CD4-positive, alpha-beta T cell (primary cell): ENCODE measurements around the gene BOLA2B. TPM values are rescaled to one million over a fixed set of nuclear protein-coding genes. Genes with fewer than 3 reads are reported as not detected.

Experiments used
- ATAC-seq: fragments of 200-7000 bp; cut with Tn5 transposase; one replicate; pipeline ENCODE4 v1.10.0; 2022; ENCODE audit warnings: mild to moderate bottlenecking; ENCODE audit not compliant: poor library complexity
- CTCF ChIA-PET: fragments of 350-600 bp; sonication (Branson Sonifier 250); formaldehyde crosslinking; loops from one replicate; lab custom pipeline; 2021; ENCODE audit warnings: antibody characterized with exemption, inconsistent platforms; lab: Charles Lee
- POLR2A ChIA-PET: fragments of 350-600 bp; sonication (Branson Sonifier 250); formaldehyde crosslinking; loops from one replicate; lab custom pipeline; 2021; ENCODE audit warnings: antibody characterized with exemption, inconsistent platforms; lab: Charles Lee
- DNase-seq, 14 experiments: peaks; one replicate each; pipeline ENCODE4 v3.0.0-alpha.2; 2013 to 2020; ENCODE audit warnings: mixed read lengths in 2 of 14
- H3K27ac ChIP-seq, 2 donors: one replicate each; pipeline versions ENCODE4 v1.5.1 to v1.7.0; 2013; ENCODE audit warnings: low read length in 2 of 2, low read depth in 1 of 2, mild to moderate bottlenecking in 1 of 2
- H3K27me3 ChIP-seq, 2 experiments: 1 replicate in 1 of 2; 2 replicates in 1 of 2; pipeline versions ENCODE4 v1.6.1 to v1.7.0; 2013; ENCODE audit warnings: low read length in 2 of 2, control low read depth in 1 of 2, mild to moderate bottlenecking in 1 of 2, moderate library complexity in 1 of 2; ENCODE audit not compliant: insufficient read depth in 2 of 2, control insufficient read depth in 1 of 2
- H3K36me3 ChIP-seq: one replicate; pipeline ENCODE4 v1.6.1; 2013; ENCODE audit warnings: low read length, control low read depth; ENCODE audit not compliant: insufficient read depth
- H3K4me1 ChIP-seq: one replicate; pipeline ENCODE4 v1.6.1; 2013; ENCODE audit warnings: low read length, control low read depth; ENCODE audit not compliant: insufficient read depth
- H3K4me3 ChIP-seq: one replicate; pipeline ENCODE4 v1.5.1; 2013; ENCODE audit warnings: mild to moderate bottlenecking, low read length, moderate library complexity
- H3K9me3 ChIP-seq, 2 experiments: 1 replicate in 1 of 2; 2 replicates in 1 of 2; pipeline versions ENCODE4 v1.6.1 to v1.7.0; 2013; ENCODE audit warnings: low read length in 2 of 2, mild to moderate bottlenecking in 2 of 2, control low read depth in 1 of 2, moderate library complexity in 1 of 2; ENCODE audit not compliant: control insufficient read depth in 1 of 2, insufficient read depth in 1 of 2
- H3K27ac Mint-ChIP-seq: one replicate; pipeline ENCODE4 v1.8.0; 2020; ENCODE audit warnings: mixed read lengths
- H3K27me3 Mint-ChIP-seq: one replicate; pipeline ENCODE4 v1.8.0; 2021; ENCODE audit warnings: mixed read lengths
- H3K36me3 Mint-ChIP-seq: one replicate; pipeline ENCODE4 v1.8.0; 2021; ENCODE audit warnings: low read depth, mixed read lengths
- H3K4me1 Mint-ChIP-seq: one replicate; pipeline ENCODE4 v1.8.0; 2021; ENCODE audit warnings: low read depth, mixed read lengths
- H3K4me3 Mint-ChIP-seq: one replicate; pipeline ENCODE4 v1.8.0; 2020; ENCODE audit warnings: mild to moderate bottlenecking, mixed read lengths
- H3K9me3 Mint-ChIP-seq: one replicate; pipeline ENCODE4 v1.8.0; 2020; ENCODE audit warnings: mixed read lengths
- intact Hi-C, 2 experiments: fragments of 100-400 bp; cut with DNase I in 1 of 2; cut with micrococcal nuclease in 1 of 2; formaldehyde crosslinking; loops; one replicate each; pipeline versions ENCODE4 v1.15.1 to v1.9.0; 2023 to 2025; cut with DNase I, micrococcal nuclease
- total RNA-seq, 174 experiments: library from RNA in 2 of 174; stranded (reverse) in 2 of 174; gene quantifications; one replicate each; pipeline ENCODE4 v1.2.3 and lab custom pipeline; 2021 to 2026
- TF ChIP-seq, protein P1 (sequence below): fragments of 200-600 bp; IDR thresholded peaks from one replicate; pipeline ENCODE4 v1.8.0; 2022; ENCODE audit warnings: antibody characterized with exemption, mild to moderate bottlenecking

BOLA2B gene
- total RNA-seq, 2 experiments from 2014 or later: 41.3 to 46.3 TPM

DNA sequence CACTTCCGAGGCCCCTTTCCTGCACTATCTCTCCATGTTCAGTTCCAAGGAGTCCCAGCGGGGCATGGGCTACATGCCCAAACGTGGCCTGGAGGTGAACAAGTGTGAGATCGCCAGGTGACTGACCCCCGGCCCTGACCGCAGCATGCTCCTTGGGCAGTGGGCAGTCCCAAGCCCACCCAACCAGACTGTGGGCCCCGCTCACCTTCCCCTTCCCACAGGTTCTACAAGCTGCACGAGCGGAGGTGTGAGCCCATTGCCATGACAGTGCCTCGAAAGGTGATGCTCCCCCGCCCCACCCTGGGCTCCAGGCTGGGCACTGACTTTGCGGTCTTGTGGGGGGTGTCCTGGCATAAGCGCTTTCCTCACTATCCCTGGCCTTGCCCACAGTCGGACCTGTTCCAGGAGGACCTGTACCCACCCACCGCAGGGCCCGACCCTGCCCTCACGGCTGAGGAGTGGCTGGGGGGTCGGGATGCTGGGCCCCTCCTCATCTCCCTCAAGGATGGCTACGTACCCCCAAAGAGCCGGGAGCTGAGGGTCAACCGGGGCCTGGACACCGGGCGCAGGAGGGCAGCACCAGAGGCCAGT lies 5.4 kb downstream of the BOLA2B start:
- Mint-ChIP-seq H3K4me1 (peaks cover 22% of the 10 kb centered on the region), H3K9me3 (no peaks in the 10 kb centered on the region), H3K4me3 (peak overlapping the region; percentile 42), H3K27ac (peak overlapping the region; percentile 98), H3K27me3 (no peaks in the 10 kb centered on the region), H3K36me3 (peaks cover 44% of the 10 kb centered on the region)
- Histone ChIP-seq H3K27ac (peak overlapping the region; percentile 29 to 96), H3K4me3 (peak overlapping the region; percentile 100), H3K4me1 (peaks cover 40% of the 10 kb centered on the region), H3K27me3 (no peaks in the 10 kb centered on the region), H3K36me3 (peaks cover 43% of the 10 kb centered on the region), H3K9me3 (no peaks in the 10 kb centered on the region)
- ATAC-seq (no peak), DNase-seq (peak in 3 of 14 experiments; percentile 1 to 38 (median 35))
- ChIA-PET CTCF (no interaction called here), POLR2A (interaction anchor here (1.1 to 6.0 kb wide), 2 partner anchors 45 to 123 kb away, joined by 3 to 106 read pairs; partner anchors contain the start of gene ALDOA)
- intact Hi-C loops: no loop called here
- TF ChIP-seq, protein P1, sequence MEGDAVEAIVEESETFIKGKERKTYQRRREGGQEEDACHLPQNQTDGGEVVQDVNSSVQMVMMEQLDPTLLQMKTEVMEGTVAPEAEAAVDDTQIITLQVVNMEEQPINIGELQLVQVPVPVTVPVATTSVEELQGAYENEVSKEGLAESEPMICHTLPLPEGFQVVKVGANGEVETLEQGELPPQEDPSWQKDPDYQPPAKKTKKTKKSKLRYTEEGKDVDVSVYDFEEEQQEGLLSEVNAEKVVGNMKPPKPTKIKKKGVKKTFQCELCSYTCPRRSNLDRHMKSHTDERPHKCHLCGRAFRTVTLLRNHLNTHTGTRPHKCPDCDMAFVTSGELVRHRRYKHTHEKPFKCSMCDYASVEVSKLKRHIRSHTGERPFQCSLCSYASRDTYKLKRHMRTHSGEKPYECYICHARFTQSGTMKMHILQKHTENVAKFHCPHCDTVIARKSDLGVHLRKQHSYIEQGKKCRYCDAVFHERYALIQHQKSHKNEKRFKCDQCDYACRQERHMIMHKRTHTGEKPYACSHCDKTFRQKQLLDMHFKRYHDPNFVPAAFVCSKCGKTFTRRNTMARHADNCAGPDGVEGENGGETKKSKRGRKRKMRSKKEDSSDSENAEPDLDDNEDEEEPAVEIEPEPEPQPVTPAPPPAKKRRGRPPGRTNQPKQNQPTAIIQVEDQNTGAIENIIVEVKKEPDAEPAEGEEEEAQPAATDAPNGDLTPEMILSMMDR: no peak

DNA sequence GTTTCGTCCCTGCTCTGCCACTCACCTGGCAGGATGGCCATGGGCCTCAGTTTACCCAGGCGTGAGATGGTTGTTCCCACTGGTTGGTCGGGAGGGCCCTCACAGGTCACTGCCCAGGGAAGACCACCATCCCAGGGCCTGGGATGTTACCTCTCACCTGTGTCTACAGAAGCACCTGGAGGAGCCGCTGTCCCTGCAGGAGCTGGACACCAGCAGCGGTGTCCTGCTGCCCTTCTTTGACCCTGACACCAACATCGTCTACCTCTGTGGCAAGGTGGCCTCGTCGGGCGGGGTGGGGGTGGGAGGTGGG lies 6.0 kb downstream of the BOLA2B start:
- Mint-ChIP-seq H3K27me3 (no peaks in the 10 kb centered on the region), H3K9me3 (no peaks in the 10 kb centered on the region), H3K4me3 (peak overlapping the region; percentile 99), H3K27ac (peak overlapping the region; percentile 98), H3K4me1 (peaks cover 25% of the 10 kb centered on the region), H3K36me3 (peaks cover 44% of the 10 kb centered on the region)
- POLR2A ChIA-PET: interaction anchor here (1.1 to 6.0 kb wide), 2 partner anchors 44 to 122 kb away, joined by 3 to 106 read pairs; partner anchors contain the start of gene ALDOA
- peak overlapping the region; percentile 100 for H3K4me3 ChIP-seq
- peak overlapping the region; percentile 29 to 96 for H3K27ac ChIP-seq
- CTCF ChIA-PET: interaction anchor here (3.5 kb wide), 1 partner anchor 96 kb away, joined by 15 read pairs; the partner anchor contains the start of gene TBX6
- DNase-seq (no peak), ATAC-seq (no peak)
- no peaks in the 10 kb centered on the region for H3K27me3 ChIP-seq
- TF ChIP-seq, protein P1: peak; percentile 23
- peaks cover 43% of the 10 kb centered on the region for H3K4me1 ChIP-seq
- peaks cover 43% of the 10 kb centered on the region for H3K36me3 ChIP-seq
- intact Hi-C loops: no loop called here
- no peaks in the 10 kb centered on the region for H3K9me3 ChIP-seq

DNA sequence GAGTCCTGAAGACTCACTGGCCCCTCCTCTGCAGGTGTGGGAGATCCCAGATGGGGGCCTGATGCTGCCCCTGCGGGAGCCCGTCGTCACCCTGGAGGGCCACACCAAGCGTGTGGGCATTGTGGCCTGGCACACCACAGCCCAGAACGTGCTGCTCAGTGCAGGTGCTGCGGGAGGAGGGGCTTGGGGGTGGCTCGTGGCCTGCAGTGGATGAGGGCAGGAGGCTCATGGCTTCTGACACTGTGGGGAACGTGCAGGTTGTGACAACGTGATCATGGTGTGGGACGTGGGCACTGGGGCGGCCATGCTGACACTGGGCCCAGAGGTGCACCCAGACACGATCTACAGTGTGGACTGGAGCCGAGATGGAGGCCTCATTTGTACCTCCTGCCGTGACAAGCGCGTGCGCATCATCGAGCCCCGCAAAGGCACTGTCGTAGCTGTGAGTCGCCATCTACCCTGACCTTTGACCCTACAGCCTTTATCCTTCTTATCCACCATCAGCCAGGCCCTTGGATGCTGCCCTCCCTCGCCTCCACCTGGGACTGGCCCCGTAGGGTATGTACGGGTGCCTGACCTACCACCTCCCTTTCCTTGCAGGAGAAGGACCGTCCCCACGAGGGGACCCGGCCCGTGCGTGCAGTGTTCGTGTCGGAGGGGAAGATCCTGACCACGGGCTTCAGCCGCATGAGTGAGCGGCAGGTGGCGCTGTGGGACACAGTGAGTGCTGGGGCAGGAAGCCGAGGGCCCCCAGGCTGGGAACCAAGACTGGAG lies 6.5 kb downstream of the BOLA2B start:
- DNase-seq: peak; percentile 85 to 95 (median 88)
- no peaks in the 10 kb centered on the region for H3K9me3 Mint-ChIP-seq
- peaks cover 44% of the 10 kb centered on the region for H3K36me3 Mint-ChIP-seq
- CTCF ChIA-PET: interaction anchor here (3.5 kb wide), 1 partner anchor 95 kb away, joined by 15 read pairs; the partner anchor contains the start of gene TBX6
- intact Hi-C loops: no loop called here
- Histone ChIP-seq H3K27me3 (no peaks in the 10 kb centered on the region), H3K36me3 (peaks cover 43% of the 10 kb centered on the region), H3K4me1 (peaks cover 49% of the 10 kb centered on the region), H3K27ac (peak overlapping the region; percentile 76 to 96), H3K9me3 (no peaks in the 10 kb centered on the region), H3K4me3 (peak overlapping the region; percentile 100)
- TF ChIP-seq, protein P1: peak; percentile 84
- POLR2A ChIA-PET: interaction anchor here (0.7 to 6.0 kb wide), 10 partner anchors 36 to 472 kb away, joined by 3 to 163 read pairs (median 8); partner anchors contain the start of genes ALDOA, FBRS, PPP4C and SEPTIN1
- H3K27me3 Mint-ChIP-seq: no peaks in the 10 kb centered on the region
- peak overlapping the region; percentile 98 for H3K27ac Mint-ChIP-seq
- peaks cover 30% of the 10 kb centered on the region for H3K4me1 Mint-ChIP-seq
- H3K4me3 Mint-ChIP-seq: peak overlapping the region; percentile 99
- ATAC-seq: peak; percentile 16
